VCaP (cell line): ENCODE measurements around the gene PIEZO2.

Experiments
- H3K27ac ChIP-seq: fragments of 450-650 bp; 2 replicates; pipeline ENCODE4 v1.5.1; 2017
- CTCF ChIP-seq: fragments of 450-650 bp; conservative IDR thresholded peaks from 2 replicates; pipeline ENCODE4 v1.5.1; 2017; ENCODE audit warnings: mild to moderate bottlenecking, moderate library complexity

Gene PIEZO2

DNA sequence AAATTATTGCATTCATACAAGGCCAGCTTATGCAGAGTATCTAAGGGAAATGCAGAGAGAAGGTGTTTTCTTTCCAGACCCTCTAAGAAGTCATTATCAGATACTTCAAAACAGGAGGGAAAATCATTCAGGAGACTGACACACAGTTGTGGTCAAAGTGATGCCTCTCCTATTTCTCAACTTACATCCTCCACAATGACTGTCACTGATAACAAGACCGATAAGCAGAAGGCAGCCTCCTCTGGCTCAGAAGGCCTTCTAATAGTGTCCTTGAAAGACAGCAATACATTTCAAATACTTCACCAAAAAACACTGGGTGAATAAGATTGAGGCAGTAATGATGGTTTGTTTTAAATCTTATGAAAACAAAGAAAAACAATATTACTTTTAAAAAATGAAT is 199.7 kb downstream of the PIEZO2 start:
- no peak for TF ChIP-seq CTCF
- no peak overlapping the region for H3K27ac ChIP-seq

DNA sequence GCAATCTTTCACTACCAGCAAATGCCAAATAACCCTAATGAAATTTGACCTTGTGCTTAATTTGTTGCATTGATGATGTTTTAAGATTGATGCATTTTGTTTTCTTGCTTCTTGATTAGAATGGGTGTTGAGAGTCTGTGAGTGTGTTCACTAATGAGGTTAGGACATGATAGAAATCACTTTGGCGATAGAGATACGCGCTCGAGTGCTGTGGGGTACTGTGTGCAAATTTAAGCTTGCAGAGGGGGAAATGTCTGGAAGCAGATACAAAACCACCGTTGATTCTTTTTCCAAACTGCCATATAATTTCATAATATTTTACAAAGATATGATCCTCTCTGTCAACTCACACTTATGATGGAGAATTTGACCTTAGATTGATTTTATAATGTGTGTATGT is 200.9 kb downstream of the PIEZO2 start:
- no peak for TF ChIP-seq CTCF
- no peak overlapping the region for H3K27ac ChIP-seq

GRCh38 chr18:10946058-10946457 is 203.3 kb downstream of the PIEZO2 start:
- H3K27ac ChIP-seq: no peak overlapping the region
- TF ChIP-seq CTCF: no peak

DNA sequence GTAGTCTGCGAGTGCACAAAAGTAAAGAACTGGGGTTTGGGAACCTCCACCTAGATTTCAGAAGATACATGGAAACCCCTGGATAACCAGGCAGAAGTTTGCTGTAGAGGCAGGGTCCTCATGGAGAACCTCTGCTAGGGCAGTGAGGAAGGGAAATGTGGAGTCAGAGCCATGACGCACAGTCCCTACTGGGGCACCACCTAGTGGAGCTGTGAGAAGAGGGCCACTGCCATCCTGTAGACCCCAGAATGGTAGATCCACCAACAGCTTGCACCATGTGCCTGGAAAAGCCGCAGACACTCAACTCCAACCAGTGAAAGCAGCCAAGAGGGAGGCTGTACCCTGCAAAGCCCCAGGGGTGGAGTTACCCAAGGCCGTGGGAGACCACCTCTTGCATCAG is 206.4 kb downstream of the PIEZO2 start:
- no peak overlapping the region for H3K27ac ChIP-seq
- TF ChIP-seq CTCF: no peak

GRCh38 chr18:10939822-10940221 is 209.5 kb downstream of the PIEZO2 start:
- H3K27ac ChIP-seq: no peak overlapping the region
- no peak for TF ChIP-seq CTCF

DNA sequence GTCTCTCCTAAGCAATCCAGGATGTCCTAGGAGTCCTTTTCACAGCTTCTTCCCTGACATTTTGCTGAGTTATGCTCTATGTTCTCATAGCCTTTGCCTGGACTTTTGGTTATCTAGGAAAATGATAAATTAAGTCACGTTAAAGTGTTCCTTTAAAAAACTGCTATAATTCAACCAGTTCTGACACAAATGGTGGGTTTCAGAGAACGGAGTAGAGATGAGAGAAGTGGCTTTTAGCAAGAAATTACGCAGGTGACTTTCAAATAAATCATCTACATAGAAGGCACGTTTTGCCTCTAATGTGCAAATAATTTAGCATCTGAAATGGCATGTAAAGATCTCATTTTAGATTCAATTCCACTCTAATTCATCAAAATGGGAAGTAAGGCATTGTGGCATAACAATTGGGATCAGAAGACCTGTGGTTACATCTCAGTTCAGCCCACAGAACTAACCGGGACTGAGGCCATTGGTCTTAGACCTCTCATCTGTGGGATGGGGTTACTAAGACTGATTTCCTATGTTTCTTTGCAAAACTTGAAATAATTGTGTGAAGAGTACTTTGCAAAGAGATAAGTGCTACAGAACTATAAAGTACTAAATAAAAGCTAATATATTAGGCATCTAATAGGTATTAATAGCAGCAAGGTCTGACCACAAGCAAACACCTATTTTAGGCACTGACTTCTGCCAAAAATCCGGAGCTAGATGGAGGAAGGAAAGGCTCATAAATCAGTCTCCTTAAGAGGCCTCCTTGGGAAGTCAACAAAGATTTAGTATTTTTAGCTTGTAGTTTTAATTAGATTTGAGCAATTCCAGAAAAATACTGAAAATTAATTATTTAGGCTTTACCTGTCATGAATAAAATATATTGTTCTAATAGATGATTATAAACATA is 211.4 kb downstream of the PIEZO2 start:
- H3K27ac ChIP-seq: no peak overlapping the region
- no peak for TF ChIP-seq CTCF

GRCh38 chr18:10936176-10937053 is 213.0 kb downstream of the PIEZO2 start:
- H3K27ac ChIP-seq: no peak overlapping the region
- TF ChIP-seq CTCF: no peak
